ENCODE measurements around the gene ARHGAP11A.
A peak's percentile ranks its signal among the peaks of the same experiment; 100 is the strongest.

The ARHGAP11A gene

DNA sequence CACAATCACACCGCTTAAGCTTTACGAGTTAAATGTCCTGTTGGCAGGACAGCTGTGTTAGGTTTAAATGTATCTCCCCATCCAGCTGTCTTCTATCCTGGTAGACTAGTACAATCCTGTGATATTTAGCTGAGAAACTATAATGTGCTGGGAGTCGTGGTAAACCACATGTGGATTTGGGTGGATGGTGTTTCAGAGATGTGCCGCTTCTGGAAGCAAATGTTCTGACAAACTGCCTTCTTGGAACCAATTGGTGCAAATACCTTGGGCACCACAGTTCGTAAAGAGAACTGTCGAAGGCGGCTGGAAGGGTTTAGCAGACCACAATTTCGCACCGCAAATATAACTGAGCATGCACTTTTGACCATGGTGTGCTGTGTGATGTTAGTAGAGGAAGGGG is 41.2 kb downstream of the ARHGAP11A start:
- no peak for DNase-seq

DNA sequence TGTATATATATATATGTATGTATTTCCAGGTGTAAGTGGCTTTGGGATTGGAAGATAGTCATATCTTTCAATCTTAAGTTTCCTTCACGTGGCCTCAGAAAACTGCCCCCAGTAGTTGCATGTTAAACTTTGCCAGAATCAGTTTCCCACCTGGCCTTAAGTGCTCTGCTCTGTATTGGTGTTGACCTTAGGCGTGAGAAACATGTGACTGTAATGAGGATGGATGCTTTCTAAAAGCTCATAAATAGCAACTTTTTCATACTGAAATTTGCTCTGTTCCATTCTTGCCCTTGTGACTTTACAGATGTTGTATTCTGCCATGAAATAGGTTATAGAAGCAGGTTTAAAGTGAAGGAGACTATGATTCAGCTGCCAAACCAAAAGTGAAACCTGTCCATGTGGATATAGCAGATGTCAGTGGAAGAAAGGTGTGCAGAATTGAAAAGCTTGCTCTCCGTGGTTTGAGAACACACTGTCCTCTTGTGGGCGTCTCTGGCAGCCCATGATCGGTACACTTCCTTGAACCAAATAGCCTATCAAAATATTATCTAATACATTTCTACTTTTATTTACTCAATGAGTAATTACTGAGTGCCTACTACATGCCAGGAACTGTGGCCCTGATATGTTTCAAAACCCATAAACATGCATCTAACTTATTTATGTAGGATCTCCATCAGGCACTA is 42.0 kb downstream of the ARHGAP11A start:
- no peak for DNase-seq

DNA sequence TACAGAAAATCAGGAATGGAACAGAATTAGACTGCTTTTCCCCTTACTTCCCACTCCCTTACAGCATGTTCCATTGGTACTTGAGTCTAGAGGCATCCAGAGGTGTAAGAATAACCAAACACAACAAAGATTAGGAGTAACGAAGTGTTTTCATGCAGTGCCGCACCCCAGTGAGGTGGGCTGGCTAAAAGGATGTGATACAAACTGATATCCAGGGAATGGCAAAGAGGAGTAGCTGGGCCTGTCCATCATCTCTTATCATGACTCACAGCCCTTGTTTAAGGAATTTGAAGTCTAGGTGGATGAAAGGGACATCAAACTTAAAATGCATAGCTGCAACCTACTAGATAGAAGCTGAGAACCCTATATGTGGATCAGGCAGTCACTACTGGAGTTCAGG is 42.6 kb downstream of the ARHGAP11A start:
- no peak for DNase-seq

DNA sequence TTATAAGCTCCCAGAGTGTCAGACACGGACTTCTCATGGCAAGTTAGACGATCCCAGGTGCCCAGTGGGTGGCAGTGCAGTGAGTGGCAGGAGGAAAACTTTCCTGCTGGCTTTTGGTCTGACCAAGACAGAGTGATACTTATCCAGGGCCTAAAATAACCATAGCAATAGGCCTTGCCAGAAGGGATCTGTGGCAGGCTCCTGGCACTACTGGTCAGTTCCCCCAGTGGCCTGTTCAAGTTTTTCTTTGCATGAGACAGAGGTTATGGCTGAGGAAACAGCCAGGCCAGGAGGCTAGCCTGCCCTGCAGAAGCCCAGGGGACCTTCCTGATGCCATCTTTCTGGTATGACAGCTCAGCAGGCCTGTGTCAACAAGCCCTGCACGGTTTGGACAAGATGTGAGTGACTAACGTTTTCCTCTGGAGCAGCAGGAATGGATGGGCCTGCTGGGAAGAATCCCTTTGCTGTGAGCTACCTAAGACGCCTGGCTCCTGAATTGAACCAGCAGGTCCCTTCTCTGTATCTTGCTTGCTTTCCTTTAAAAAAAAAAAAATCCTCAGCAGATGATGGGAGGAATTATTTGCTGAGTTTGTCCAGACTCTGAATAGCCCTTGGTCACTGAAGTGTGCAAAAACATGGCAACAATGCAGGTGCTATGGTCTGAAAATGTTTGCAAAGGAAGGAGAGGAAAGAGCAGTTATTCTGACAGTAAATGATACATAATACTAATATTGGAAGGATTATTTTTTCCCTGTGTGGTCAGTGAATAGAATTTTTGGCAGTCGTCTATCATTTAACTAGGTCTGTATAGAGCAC is 44.2 kb downstream of the ARHGAP11A start:
- DNase-seq, result peak; percentile 61

DNA sequence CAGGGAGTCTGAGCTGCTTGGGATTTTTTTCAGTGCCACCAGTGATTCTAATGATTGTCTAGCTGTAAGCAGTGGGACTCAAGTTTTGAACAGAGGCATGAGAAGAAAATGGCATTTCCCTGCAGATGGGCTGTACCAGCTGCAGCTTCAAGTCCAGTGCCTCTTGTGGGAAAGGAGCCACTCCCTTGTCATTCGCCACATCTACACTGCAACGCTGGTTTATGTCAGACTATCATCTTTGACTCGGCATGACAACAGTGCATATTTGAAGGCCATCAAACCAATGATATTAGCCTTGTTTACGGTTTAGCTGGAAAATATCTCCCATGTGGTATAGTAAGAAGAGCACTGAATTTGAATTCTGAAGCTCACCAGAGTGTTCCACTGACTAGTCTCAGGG is 48.4 kb downstream of the ARHGAP11A start:
- DNase-seq, result no peak

DNA sequence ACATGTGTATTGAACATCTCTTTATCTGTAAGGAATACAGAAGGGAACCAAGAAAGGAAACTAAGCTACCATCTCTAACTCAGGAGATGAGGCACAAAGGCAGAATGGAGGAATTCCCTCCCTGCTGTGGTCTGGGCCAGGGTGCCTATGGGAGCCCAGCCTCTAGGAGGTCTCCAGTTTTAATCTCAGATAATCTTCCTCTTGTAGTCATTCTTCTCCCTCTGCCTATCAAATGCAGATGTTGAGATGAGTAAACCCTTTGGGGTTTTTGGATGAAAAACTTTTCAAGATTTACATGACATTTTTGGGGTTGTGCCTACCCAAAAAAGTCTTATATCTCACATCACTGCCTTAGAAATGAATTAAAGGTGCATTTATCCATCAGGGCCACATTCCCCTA is 49.5 kb downstream of the ARHGAP11A start:
- no peak for DNase-seq

DNA sequence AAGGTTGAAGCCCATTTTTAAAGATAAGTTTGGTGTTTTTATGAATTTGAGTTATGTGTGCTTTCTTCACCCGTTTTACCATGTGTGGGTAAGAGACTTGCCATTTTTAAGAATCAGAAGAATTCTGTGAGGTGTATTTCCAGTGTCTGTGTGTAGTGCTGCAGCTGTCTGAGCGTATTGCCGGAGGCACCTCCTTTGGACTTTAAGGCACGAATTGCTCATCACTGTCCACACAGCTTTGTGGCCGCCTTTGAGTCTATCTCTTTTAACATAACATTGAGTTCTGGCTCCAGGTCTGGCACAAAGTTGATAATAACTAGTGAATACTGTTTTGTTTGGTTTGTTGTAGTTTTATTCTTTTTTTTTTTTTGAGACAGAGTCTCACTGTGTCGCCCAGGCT is 52.0 kb downstream of the ARHGAP11A start:
- no peak for DNase-seq

DNA sequence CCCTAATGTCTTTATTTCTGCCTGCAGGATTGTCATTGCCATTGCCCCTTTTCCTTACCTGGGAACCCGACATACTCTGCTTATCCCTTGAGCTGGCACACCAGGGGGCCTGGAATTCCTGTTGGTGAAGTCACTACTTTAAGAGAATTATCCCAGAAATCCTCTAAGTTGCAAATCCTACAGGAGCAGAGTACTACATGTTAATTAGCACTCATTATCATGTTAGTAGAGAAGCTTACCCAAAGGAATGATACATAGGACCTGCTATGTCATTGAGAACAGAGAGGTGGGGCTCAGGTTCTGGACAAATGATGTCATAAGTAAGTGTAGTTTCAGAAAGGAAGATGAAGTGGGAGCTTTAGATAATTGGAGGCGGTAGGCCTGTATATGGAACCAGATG is 53.6 kb downstream of the ARHGAP11A start:
- no peak for DNase-seq

DNA sequence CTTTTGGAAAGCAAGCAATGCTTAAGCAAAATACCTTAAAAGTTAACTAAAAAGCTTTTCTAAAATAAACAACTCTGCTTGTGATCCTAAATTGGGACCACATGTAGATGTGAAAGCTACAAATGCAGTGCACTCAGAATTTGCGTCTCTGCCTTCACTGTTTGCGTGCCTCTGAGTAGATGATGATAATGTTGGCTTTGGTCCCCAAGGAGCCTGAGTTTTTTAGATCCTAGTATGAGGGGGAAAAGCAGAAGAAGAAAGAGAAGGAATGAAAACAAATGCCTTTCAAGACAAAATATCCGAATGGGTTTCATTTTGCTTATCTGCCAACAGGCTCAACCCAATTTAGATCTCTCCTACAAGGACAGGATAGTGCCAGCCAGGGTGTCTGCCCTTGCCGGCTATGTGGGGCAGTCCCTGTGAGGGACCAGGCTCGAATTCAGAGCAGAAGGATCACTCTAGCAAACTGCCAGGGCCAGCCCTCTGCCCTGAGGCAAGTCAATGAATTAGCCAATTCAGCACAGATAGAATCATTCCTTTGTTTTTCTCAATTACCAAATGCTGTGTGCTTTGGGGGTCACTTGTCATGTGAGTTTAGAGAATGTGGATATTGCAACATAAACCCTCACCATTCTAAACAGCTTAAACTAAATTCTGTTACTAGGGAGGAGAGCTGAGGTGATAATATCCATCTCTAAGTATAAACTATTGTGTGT is 54.8 kb downstream of the ARHGAP11A start:
- DNase-seq, result no peak

DNA sequence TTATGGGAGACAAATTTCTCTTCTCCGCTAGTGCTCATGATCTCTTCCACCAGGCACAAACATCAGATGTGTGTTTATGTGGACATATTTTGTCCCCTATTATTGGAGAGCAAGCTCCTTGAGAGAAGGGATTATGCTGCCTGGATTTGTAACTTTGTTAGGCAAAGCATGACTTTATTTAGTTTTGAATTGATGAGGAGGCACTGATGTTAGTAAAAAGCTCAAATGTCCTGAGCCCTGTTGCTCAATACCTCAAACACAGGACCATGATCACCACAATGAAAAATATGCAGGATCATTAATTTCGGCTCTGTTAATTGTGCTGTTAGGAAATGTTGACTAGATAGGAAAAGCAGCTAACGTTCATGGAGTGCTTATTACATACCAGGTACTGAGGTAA is 55.3 kb downstream of the ARHGAP11A start:
- DNase-seq, result no peak

DNA sequence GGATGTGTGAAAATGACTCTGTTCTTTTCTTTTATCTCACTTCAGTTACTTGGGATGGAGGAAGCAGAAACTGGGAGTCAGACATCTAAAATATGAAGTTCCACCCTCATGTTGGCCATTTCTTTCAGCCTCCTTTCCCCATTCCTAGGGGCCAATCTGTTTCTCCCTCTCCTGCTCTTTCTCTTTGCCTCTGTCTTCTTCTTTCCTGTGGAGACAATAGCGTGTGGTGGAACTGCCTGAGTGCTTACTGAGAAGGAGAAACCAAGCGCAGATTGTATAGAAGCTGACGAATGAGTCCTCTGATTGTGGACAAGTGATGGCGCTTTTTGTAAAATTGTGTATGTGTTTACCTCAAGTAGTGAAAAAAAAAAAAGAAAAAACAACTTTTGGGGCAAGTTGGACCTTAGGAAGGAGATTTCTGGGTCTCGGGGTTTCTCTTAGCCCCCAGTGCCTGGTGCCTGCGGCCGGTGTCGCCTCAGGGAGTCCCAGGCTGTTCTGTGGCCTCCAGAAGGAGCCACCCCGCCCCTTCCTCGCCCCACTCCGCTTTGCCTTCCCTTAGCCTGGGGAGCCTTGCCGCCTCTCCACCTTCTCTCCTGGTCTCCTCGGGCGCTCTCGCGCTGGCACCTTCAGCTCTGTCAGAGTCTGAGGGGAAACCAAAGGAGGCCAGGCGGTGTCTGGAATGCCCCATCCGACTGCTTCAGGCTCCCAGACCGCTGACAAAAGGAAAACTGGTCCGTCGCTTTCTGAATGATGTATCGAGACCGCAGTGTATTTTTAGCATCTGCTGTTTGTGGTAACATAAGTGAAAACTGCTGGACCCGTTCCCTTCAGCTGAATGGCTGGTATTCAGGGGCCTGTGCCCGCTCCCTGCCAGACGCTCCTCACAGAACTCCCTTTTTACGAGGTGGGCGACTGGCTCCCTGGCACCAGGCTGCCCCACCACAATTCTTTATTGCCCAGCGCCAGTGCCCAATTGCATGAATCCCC is 56.3 kb downstream of the ARHGAP11A start:
- no peak for DNase-seq

DNA sequence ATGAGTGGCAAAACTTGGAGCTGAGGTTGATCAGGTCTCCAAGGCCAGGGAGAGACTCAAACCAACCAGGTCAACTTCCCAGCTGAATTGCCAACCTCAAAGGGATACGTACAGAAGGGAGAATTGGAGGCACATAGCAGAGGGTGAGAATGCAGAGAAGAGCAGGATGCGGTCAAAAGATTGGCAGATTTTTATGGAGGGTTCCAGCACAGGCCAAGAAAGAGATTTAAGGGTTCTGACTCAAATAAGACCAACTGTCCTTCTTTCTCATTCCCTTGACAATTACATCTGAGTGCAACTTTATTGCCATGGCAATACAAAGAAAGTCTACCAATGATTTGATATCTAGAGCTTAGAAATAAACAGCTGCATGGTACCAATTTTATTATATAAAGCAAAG is 59.4 kb downstream of the ARHGAP11A start:
- DNase-seq, result no peak

DNA sequence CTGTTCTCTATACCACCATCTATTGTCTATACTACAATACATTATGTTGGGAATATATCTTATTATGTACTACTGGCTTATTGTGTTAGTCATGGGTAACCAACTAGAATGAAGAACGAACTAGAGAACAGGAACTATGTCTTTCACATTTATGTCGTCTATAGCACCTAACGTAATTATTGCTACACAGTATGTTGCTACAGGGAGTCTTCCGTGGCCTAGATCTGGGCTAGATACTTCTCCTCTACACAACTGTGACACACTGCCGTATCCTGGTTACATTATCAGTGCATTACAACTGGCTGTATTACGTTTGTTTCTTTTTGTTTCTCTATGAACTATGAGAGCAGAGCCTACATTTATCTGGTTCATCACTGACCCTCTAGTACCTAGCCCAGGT is 60.2 kb downstream of the ARHGAP11A start:
- no peak for DNase-seq

DNA sequence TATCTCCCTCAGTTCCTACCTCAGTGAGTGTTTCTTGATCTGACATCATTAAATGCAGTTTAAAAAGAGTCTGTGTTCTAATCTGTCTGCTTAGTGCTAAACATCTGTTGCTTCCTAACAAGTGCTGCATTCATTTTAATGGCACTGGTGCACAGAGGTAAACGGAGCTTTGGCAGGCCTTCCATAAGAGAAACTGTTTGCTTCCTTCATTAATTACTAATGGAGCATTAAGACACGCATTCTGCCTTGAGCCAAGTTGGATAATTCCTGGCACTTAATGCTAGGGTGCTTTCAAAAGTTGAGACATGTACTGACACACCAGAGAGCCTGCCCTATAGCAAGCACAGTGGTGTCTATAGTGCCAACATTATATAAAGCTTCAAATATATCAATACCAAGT is 60.9 kb downstream of the ARHGAP11A start:
- DNase-seq, result no peak

DNA sequence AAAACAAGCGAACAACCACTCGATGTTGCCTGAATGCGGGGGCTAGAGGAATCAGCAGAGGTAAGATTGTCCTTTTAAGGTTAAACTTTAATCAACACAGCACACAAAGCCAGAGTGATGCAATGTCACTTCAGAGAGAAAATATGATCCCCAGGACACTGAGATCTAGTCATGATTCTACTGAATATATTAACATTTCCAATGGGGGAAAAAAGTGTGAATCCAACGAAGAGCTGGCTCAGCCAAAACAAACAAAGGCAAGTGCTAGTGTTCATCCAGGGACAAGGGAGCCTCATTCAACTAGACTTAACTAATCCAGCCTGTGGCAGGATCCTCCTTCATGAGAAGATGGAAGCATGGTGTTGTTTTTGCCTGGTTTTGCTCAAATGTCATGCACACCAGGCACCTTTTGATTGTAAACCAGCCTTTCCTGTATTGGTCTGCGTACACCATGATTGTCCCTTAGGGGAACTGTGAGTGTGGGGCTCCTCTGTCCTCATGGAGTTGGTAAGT is 62.0 kb downstream of the ARHGAP11A start:
- DNase-seq, result no peak

DNA sequence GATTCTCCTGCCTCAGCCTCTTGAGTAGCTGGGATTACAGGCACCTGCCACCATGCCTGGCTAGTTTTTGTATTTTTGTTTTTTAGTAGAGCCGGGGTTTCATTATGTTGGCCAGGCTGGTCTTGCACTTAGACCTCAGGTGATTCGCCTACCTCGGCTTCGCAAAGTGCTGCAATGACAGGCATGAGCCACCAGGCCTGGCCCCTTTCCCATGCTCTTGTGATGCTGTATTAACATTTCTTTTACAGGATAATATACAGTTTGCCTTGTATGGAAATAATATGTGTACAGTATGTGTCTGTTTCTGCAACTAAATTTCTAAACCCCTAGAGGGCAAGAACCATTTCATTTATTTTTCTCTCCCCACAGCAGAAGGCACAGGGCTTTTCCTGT is 64.0 kb downstream of the ARHGAP11A start:
- no peak for DNase-seq

DNA sequence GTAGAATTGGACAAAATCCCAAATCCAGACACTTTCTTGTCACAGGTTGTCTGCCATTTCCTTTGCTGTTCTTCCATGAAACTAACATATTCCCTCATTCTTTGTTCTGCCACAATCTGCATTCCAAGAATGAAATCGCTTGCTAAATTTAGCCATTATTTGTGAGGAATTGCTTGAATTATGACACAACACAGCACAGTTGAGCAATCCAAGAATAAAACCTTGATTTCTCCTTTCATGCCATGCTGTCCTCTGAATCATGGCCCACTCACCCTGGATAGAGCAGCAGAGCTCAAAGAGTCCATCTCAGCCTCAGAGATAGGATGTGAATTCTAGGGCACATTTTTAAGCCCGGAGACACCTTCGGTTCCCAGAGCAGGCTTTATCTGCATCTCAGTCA is 67.3 kb downstream of the ARHGAP11A start:
- DNase-seq, result no peak

DNA sequence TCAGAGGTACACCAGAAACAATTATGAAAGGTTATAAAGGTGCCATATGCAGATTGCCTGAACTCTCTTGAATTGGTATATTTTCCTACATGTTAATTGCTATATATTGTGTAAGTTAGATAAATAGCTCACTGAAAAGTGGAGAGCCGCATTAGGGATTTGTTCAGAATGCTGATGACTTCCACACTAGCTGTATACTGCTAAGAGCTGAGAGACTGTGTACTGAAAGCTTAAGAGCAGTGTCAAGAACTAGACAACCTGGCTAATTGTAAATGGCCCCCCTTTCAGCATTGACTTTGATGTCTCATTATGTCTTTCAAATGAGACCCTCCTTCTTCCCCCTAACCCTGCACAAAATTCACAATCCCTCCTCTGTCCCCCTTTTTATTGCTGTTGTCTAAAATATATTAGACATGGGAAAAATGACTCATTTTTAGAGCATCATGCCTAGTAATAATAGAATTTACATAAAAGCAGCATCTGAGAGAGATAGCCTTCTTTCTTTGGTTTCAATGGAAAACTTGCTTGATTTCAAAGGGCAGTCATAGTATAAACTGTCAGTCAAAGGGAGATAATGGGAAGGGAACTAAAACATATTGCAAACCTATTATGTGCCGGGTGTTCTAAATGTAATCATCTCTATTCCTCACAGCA is 67.8 kb downstream of the ARHGAP11A start:
- DNase-seq, result no peak

DNA sequence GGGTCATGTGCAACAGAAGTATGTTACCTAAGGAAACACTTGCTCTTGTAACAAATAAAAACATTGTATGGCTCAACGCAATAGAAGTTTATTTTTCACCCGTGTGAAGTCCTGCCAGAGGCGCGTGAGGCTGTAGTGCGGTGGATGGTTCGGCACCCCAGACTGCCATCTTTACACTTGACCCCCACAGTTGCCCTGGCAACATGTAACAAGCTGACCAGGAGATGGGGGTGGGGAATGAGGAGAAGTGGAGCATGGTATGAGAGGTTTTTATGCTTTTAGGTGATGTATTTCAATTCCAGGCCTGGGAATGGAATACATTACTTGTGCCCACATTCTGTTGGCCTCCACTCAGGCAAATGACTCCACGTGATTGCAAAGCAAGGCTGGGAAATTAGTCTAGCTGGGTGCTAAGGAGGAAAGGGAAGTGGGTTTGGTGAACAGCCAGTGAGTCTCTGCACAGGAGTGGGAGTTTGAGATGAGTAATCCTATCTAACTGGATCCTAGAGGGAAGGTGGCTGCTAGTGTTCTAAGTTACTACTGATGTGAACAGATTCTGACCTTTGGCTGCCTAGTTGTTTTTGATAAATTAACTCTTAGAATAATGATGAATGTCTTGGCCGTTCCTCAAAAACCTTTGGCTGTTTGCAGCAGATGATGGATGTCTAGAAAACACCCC is 68.7 kb downstream of the ARHGAP11A start:
- DNase-seq, result no peak

DNA sequence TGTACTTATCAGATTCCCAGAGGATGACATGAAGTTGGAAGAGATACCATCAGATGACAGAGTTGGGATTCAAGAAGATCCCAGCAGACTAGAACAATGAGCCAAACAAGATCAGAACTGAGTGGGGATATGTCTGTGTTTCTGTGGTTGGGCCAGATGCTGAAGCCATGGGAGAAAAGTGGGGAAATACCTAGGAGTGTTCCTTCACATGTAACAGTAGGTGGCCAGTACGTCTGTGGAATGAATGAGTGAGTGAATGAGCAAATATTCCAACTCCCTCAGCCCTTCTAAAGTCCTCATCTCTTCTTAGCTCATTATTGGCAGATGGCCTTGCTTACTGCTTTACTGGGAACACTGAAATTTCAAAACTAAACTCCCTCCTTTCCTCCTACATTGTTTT is 70.3 kb downstream of the ARHGAP11A start:
- no peak for DNase-seq

DNA sequence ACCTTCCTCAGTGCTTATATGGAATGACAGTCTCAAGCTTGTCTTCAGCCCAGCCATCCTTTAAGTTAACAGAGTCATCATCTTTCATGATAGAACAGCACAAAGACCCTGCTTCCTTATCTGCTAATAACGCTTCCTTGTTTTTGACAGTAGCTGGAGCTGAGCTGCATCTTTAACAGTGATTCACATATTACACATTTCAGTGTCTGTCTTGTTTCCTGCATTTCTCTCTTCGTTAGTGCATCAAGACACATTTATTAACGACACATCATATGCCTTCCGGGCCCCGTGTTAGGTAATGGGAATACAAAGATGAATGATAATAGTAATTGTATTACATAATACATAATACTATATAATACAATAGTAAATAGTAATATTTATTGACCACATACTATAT is 72.3 kb downstream of the ARHGAP11A start:
- no peak for DNase-seq
